Measurements from ENCODE around the gene SUPT7L.
A peak's percentile ranks its signal among the peaks of the same experiment; 100 is the strongest.

SUPT7L gene

GRCh38 chr2:27704342-27704876 is 41.0 kb upstream of the SUPT7L start:
- no peak for TF ChIP-seq CTCF (IDR thresholded peaks at IDR 0.05; ENCODE audit: extremely low read depth, insufficient read depth, missing control alignments)
- in situ Hi-C loops (cut with MboI; ENCODE audit: low pct_unique_long_range_greater_than_20kb, low sequenced_read_pairs, unreplicated experiment): no loop called here

GRCh38 chr2:27703638-27704341 is 40.4 kb upstream of the SUPT7L start:
- peak; percentile 65 for DNase-seq (ENCODE audit: low spot score)
- TF ChIP-seq CTCF (IDR thresholded peaks at IDR 0.05; ENCODE audit: extremely low read depth, insufficient read depth, missing control alignments): peak; percentile 89
- in situ Hi-C loops (cut with MboI; ENCODE audit: low pct_unique_long_range_greater_than_20kb, low sequenced_read_pairs, unreplicated experiment): no loop called here

More at GRCh38 chr2:27704342-27704876, 41.0 kb upstream of the SUPT7L start:
- no peak for DNase-seq (ENCODE audit: low spot score)

GRCh38 chr2:27702302-27702701 is 38.9 kb upstream of the SUPT7L start:
- DNase-seq (ENCODE audit: low spot score): no peak
- TF ChIP-seq CTCF (IDR thresholded peaks at IDR 0.05; ENCODE audit: extremely low read depth, insufficient read depth, missing control alignments): no peak
- in situ Hi-C loops (cut with MboI; ENCODE audit: low pct_unique_long_range_greater_than_20kb, low sequenced_read_pairs, unreplicated experiment): no loop called here

- TF ChIP-seq CTCF (IDR thresholded peaks at IDR 0.05; ENCODE audit: extremely low read depth, insufficient read depth, missing control alignments): no peak
- in situ Hi-C loops (cut with MboI; ENCODE audit: low pct_unique_long_range_greater_than_20kb, low sequenced_read_pairs, unreplicated experiment): no loop called here
- DNase-seq (ENCODE audit: low spot score): no peak
Observed at GRCh38 chr2:27701676-27702075, 38.3 kb upstream of the SUPT7L start.

- DNase-seq (ENCODE audit: low spot score): no peak
- TF ChIP-seq CTCF (IDR thresholded peaks at IDR 0.05; ENCODE audit: extremely low read depth, insufficient read depth, missing control alignments): no peak
- in situ Hi-C loops (cut with MboI; ENCODE audit: low pct_unique_long_range_greater_than_20kb, low sequenced_read_pairs, unreplicated experiment): no loop called here
Observed at GRCh38 chr2:27697660-27698059, 34.2 kb upstream of the SUPT7L start.

- TF ChIP-seq CTCF (IDR thresholded peaks at IDR 0.05; ENCODE audit: extremely low read depth, insufficient read depth, missing control alignments): no peak
- DNase-seq (ENCODE audit: low spot score): no peak
- in situ Hi-C loops (cut with MboI; ENCODE audit: low pct_unique_long_range_greater_than_20kb, low sequenced_read_pairs, unreplicated experiment): no loop called here
Observed at GRCh38 chr2:27690052-27690451, 26.6 kb upstream of the SUPT7L start.

Data from GM13977 (cell line).